Stomach (tissue), 9 donors: ENCODE results near the gene OPCML. TPM values are rescaled to one million over a fixed set of nuclear protein-coding genes. Genes with fewer than 3 reads are reported as not detected.

ENCODE experiments used
- DNase-seq, 2 donors: peaks; one replicate each; pipeline versions ENCODE4 v3.0.0 to v3.0.0-alpha.2; 2013 to 2019
- H3K27ac ChIP-seq, 5 donors: fragments of 200-600 bp in 4 of 5; sonication (generic) in 4 of 5; one replicate each; pipeline ENCODE4 v1.5.1; 2013 to 2019; ENCODE audit warnings: mild to moderate bottlenecking in 1 of 5, moderate library complexity in 1 of 5
- H3K27me3 ChIP-seq, 3 donors: fragments of 200-600 bp; sonication (generic); one replicate each; pipeline ENCODE4 v1.5.1; 2017 to 2019; ENCODE audit warnings: mixed run types in 1 of 3
- H3K36me3 ChIP-seq, 4 donors: fragments of 200-600 bp; sonication (generic); 1 replicate in 3 of 4; 2 replicates in 1 of 4; pipeline ENCODE4 v1.5.1; 2016 to 2019
- H3K4me1 ChIP-seq, 4 donors: fragments of 200-600 bp; sonication (generic); one replicate each; pipeline ENCODE4 v1.5.1; 2016 to 2019
- H3K4me3 ChIP-seq, 4 donors: fragments of 200-600 bp; sonication (generic) in 3 of 4; one replicate each; pipeline ENCODE4 v1.5.1; 2016 to 2019; ENCODE audit warnings: mild to moderate bottlenecking in 1 of 4
- H3K9me3 ChIP-seq, 4 donors: fragments of 200-600 bp; sonication (generic); one replicate each; pipeline ENCODE4 v1.5.1; 2016 to 2019
- EP300 ChIP-seq: sonication (generic); formaldehyde crosslinking; IDR thresholded peaks from one replicate; pipeline ENCODE4 v1.6.1; 2017; ENCODE audit warnings: antibody characterized with exemption
- POLR2A ChIP-seq, 4 donors: fragments of 450-650 bp; IDR thresholded peaks; one replicate each; pipeline ENCODE4 v1.6.1; 2016; ENCODE audit warnings: antibody characterized with exemption in 4 of 4, control low read depth in 2 of 4, mild to moderate bottlenecking in 1 of 4, moderate library complexity in 1 of 4
- POLR2AphosphoS5 ChIP-seq, 3 donors: sonication (generic); formaldehyde crosslinking; IDR thresholded peaks; one replicate each; pipeline ENCODE4 v1.6.1; 2016; ENCODE audit warnings: antibody characterized with exemption in 3 of 3
- WGBS, 5 donors: extraction: QIAGEN DNeasy Blood & Tissue Kit in 3 of 5; methylation state at CpG; one replicate each; pipeline versions ENCODE4 v1.1.5 to v1.1.7; 2013 to 2018; 5-methylcytosine and 5-hydroxymethylcytosine counted together
- intact Hi-C: fragments of 100-400 bp; cut with DNase I; formaldehyde crosslinking; loops from one replicate; pipeline ENCODE4 v1.15.1; 2023; ENCODE audit warnings: low total_unique reads
- polyA plus RNA-seq, 3 donors: library from polyadenylated mRNA; stranded (reverse); fragments of 200-250 nt; gene quantifications; one replicate each; pipeline ENCODE4 v1.2.3, GENCODE V29; 2013
- total RNA-seq, 5 donors: library from RNA; depleted of rRNA; stranded (reverse); fragments of >200 nt; gene quantifications; one replicate each; pipeline versions ENCODE4 v1.1.0 to v1.2.3, GENCODE V29; 2014 to 2016
- TF ChIP-seq, protein P1 (sequence below), 7 experiments: fragments of 450-650 bp in 4 of 7; fragments of 200-600 bp in 3 of 7; sonication (generic) in 3 of 7; IDR thresholded peaks; one replicate each; pipeline ENCODE4 v1.5.1; 2016 to 2019; ENCODE audit warnings: antibody characterized with exemption in 7 of 7, control low read depth in 2 of 7, mild to moderate bottlenecking in 1 of 7
- donor health status: healthy with polysubstance abuse.
- donor health status: Bipolar disorder and iron deficiency.
- donor health status: healthy.

Gene OPCML
- total and polyA plus RNA-seq, 8 donors: 0.03 to 0.92 (median 0.55) TPM; not detected in 3

DNA sequence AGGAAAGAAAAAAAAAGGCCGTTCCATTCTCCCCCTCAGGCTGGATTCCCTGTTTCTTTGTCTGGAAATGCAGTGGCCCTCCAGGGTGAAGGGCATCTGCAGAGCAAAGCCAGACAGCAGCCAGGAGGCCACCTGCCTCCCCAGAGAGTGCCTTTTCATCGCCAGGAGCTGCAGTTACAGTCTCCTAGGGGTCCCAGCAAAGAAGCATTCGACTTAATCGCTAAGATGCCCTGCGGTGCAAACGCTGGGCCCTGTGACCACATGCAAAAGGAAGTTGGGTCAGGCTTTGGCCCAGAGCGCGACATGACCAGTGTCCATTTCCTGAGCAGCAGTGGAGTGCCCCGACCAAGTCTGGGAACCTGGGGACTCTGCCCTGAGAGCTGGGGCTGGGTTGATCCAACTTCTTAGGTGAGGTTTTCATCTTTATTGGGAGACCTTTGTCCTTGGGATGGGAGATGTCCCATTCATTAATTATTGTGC is 304.6 kb downstream of the OPCML start:
- H3K36me3 ChIP-seq: no peaks in the 10 kb centered on the region
- no peak overlapping the region for H3K4me3 ChIP-seq
- 68 to 85% (median 82%) methylated on average over 6 to 9 of the region's 9 CpGs for WGBS, 5 donors
- H3K4me1 ChIP-seq: peaks cover 0 to 36% (median 6%) of the 10 kb centered on the region in 4 donors
- TF ChIP-seq POLR2AphosphoS5 (IDR thresholded peaks at IDR 0.05) (no peak), POLR2A (IDR thresholded peaks at IDR 0.05) (no peak), EP300 (no peak)
- TF ChIP-seq, protein P1, sequence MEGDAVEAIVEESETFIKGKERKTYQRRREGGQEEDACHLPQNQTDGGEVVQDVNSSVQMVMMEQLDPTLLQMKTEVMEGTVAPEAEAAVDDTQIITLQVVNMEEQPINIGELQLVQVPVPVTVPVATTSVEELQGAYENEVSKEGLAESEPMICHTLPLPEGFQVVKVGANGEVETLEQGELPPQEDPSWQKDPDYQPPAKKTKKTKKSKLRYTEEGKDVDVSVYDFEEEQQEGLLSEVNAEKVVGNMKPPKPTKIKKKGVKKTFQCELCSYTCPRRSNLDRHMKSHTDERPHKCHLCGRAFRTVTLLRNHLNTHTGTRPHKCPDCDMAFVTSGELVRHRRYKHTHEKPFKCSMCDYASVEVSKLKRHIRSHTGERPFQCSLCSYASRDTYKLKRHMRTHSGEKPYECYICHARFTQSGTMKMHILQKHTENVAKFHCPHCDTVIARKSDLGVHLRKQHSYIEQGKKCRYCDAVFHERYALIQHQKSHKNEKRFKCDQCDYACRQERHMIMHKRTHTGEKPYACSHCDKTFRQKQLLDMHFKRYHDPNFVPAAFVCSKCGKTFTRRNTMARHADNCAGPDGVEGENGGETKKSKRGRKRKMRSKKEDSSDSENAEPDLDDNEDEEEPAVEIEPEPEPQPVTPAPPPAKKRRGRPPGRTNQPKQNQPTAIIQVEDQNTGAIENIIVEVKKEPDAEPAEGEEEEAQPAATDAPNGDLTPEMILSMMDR (IDR thresholded peaks at IDR 0.05): no peak
- intact Hi-C loops: no loop called here
- no peak overlapping the region for H3K27ac ChIP-seq
- no peak for DNase-seq
- peaks cover 0 to 7% (median 0%) of the 10 kb centered on the region in 3 donors for H3K27me3 ChIP-seq
- H3K9me3 ChIP-seq: no peaks in the 10 kb centered on the region

DNA sequence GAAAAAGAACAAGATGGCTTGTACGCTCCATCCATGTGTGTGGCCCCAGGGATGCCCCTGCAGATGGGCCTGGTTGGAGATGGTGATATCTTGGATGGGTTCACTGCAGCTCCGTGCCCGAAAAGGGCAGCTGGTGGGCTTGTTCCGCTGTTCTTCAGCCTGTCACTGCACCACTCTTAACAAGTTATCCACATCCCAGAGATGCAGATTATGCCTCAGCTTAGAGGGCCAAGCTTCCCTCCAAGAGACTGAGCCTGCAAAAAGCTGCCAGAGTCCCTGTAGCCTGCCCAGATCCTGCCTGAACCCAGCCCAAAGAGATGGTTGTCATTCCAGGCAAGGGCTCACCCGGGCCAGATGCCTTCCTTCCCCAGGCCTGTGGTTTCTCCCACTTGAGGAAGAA is 308.0 kb downstream of the OPCML start:
- Histone ChIP-seq H3K27ac (no peak overlapping the region), H3K4me1 (peaks cover 0 to 40% (median 5%) of the 10 kb centered on the region in 4 donors), H3K36me3 (no peaks in the 10 kb centered on the region), H3K9me3 (no peaks in the 10 kb centered on the region), H3K4me3 (no peak overlapping the region), H3K27me3 (peaks cover 0 to 7% (median 0%) of the 10 kb centered on the region in 3 donors)
- intact Hi-C loops: no loop called here
- 77 to 93% (median 85%) methylated on average over 5 of the region's 5 CpGs for whole genome bisulfite sequencing, 5 donors
- TF ChIP-seq POLR2AphosphoS5 (IDR thresholded peaks at IDR 0.05) (no peak), EP300 (no peak), POLR2A (IDR thresholded peaks at IDR 0.05) (no peak)
- TF ChIP-seq, protein P1 (IDR thresholded peaks at IDR 0.05): no peak
- DNase-seq: no peak

DNA sequence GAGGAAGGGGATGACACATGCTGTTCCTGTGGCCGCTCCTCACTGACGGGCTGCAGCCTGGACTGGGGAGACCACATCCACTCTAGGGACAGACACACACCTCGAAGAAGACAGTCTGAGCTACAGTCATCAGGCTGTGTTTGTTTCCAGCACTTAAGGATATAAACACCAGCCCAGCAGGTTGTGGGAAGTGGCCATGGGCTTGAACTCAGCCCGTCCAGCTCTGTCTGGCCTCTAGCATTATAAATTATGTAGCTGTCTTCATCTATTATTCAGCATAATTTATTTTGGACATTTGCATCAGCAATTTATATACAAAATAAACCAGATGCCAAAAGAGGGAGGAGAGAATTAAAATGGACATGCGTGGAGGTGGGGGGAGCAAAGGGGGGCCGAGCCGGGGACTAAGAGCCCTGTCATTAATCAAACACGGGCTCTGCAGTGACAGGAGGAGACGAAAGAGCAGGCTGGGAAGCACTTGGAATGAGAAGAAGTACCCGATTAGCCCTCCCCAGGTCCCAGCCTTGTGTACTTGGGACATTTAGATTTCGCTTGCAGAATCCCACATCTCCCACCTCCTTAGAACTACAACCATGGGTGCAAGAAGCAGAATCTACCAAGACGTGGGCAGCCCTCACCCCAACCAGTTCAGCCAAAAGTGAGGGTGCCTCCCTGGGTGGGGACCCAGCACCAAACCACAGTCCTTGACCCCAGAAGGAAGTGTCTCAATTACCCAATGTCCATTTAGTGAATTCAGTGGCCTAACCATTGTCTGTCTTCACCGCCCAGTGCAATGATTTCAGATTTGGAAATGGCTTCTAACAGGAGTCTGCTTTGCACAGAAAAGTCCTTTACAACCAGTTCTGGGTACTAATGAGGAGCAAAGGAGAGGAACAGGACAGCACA is 309.6 kb downstream of the OPCML start:
- Histone ChIP-seq H3K27ac (peak overlapping the region in 1 of 5 donors; percentile 1), H3K36me3 (no peaks in the 10 kb centered on the region), H3K4me3 (no peak overlapping the region), H3K9me3 (no peaks in the 10 kb centered on the region), H3K4me1 (peaks cover 0 to 24% (median 0%) of the 10 kb centered on the region in 4 donors), H3K27me3 (no peaks in the 10 kb centered on the region)
- WGBS, 5 donors: 48 to 54% (median 51%) methylated on average over 13 of the region's 13 CpGs
- TF ChIP-seq POLR2A (IDR thresholded peaks at IDR 0.05) (no peak), EP300 (no peak), POLR2AphosphoS5 (IDR thresholded peaks at IDR 0.05) (no peak)
- TF ChIP-seq, protein P1 (IDR thresholded peaks at IDR 0.05): no peak
- intact Hi-C loops: no loop called here
- DNase-seq: peak in 1 of 2 donors; percentile 38

DNA sequence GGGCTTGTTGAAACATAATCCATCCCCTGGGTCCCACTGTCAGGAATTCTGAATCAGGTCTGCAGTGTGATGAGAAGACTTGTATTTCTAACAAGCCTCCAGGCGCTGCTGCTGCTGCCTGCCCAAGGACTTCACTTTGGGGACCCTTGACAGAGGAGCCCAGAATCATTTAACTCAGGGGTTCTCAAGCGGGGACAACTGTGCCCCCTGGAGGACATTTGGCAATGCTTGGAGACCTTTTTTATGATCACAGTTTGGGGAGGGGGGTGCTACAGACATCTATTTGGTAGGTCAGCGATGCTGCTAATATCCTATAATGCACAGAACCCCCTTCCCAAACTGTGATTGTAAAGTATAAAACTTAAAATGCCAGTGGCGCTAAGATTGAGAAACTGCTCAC is 312.8 kb downstream of the OPCML start:
- no peak for DNase-seq
- no peaks in the 10 kb centered on the region for H3K9me3 ChIP-seq
- no peak overlapping the region for H3K4me3 ChIP-seq
- H3K36me3 ChIP-seq: no peaks in the 10 kb centered on the region
- 83 to 94% (median 88%) methylated on average over 4 of the region's 4 CpGs for WGBS, 5 donors
- intact Hi-C loops: no loop called here
- no peak overlapping the region for H3K27ac ChIP-seq
- H3K4me1 ChIP-seq: peaks cover 0 to 23% (median 0%) of the 10 kb centered on the region in 4 donors
- no peaks in the 10 kb centered on the region for H3K27me3 ChIP-seq
- TF ChIP-seq POLR2A (IDR thresholded peaks at IDR 0.05): no peak
- TF ChIP-seq EP300: no peak
- TF ChIP-seq, protein P1 (IDR thresholded peaks at IDR 0.05): no peak
- TF ChIP-seq POLR2AphosphoS5 (IDR thresholded peaks at IDR 0.05): no peak
